GM18508 (cell line): ENCODE data around the gene FGGY.
"Not testable (repeated sequence)": the region's sequence is repeated elsewhere in the genome, so short reads cannot be mapped to it uniquely, and the experiment has no call there.

ENCODE experiments used
- ATAC-seq: cut with Tn5 transposase; IDR thresholded peaks from one replicate; pipeline ENCODE4 v1.9.1; 2021; ENCODE audit warnings: moderate number of reproducible peaks; ENCODE audit not compliant: insufficient read depth, unreplicated experiment

Gene FGGY

GRCh38 chr1:59705466-59706302, 408.8 kb downstream of the FGGY start:
- no peak for ATAC-seq

GRCh38 chr1:59706303-59706599, 409.4 kb downstream of the FGGY start:
- no peak for ATAC-seq

- ATAC-seq = no peak
These were observed 410.4 kb downstream of the FGGY start for GRCh38 chr1:59707178-59707791.

GRCh38 chr1:59709333-59709732, 412.4 kb downstream of the FGGY start:
- no peak for ATAC-seq

- ATAC-seq = not testable (repeated sequence)
These were observed 414.0 kb downstream of the FGGY start for GRCh38 chr1:59710920-59711319.

GRCh38 chr1:59714219-59714618, 417.3 kb downstream of the FGGY start:
- no peak for ATAC-seq

GRCh38 chr1:59714966-59715365, 418.1 kb downstream of the FGGY start:
- no peak for ATAC-seq

- no peak for ATAC-seq
These were observed 419.9 kb downstream of the FGGY start for GRCh38 chr1:59716832-59717231.

GRCh38 chr1:59718064-59718988, 421.4 kb downstream of the FGGY start:
- no peak for ATAC-seq

- ATAC-seq = no peak
These were observed 422.1 kb downstream of the FGGY start for GRCh38 chr1:59718989-59719360.

GRCh38 chr1:59720326-59721115, 423.6 kb downstream of the FGGY start:
- no peak for ATAC-seq

- ATAC-seq = no peak
These were observed 433.4 kb downstream of the FGGY start for GRCh38 chr1:59730302-59730701.

- ATAC-seq = no peak
These were observed 434.0 kb downstream of the FGGY start for GRCh38 chr1:59730759-59731478.

- no peak for ATAC-seq
These were observed 434.7 kb downstream of the FGGY start for GRCh38 chr1:59731591-59731990.

- no peak for ATAC-seq
These were observed 435.5 kb downstream of the FGGY start for GRCh38 chr1:59732214-59732955.

- ATAC-seq = no peak
These were observed 436.7 kb downstream of the FGGY start for GRCh38 chr1:59733443-59734141.

GRCh38 chr1:59735927-59736326, 439.0 kb downstream of the FGGY start:
- ATAC-seq = not testable (repeated sequence)

- no peak for ATAC-seq
These were observed 439.9 kb downstream of the FGGY start for GRCh38 chr1:59736744-59737143.
